GM18507 (cell line): ENCODE data around the gene CALML5.
"Not testable (repeated sequence)": the region's sequence is repeated elsewhere in the genome, so short reads cannot be mapped to it uniquely, and the experiment has no call there.

Experiments used
- DNase-seq: peaks from one replicate; pipeline ENCODE4 v3.0.0; 2011; ENCODE audit warnings: low read depth; ENCODE audit not compliant: insufficient read length; ENCODE audit errors: extremely low spot score
- FAIRE-seq: peaks from 2 replicates; lab custom pipeline; 2011; peaks lifted over from hg19 to GRCh38; lab: Jason Lieb, UNC

The CALML5 gene

DNA sequence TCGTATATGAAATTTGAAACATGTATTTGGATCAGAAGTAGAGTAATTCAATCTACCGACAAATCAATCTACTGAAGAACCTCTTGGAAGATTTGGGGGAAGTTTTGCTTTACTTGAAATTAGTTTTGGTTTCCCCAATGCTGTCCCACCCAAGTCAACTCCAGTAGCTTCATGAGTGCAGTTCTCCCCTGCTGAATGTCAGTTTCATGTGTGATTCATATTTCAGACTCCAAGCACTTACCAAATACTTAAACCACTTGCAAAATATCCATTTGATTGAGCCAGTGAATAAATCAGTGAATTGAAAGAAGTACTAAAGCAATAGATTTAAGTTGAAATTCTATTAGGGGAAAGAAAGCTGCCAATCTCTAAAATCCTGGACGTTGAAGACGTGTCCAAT is 9.3 kb downstream of the CALML5 start:
- FAIRE-seq, result no peak

DNA sequence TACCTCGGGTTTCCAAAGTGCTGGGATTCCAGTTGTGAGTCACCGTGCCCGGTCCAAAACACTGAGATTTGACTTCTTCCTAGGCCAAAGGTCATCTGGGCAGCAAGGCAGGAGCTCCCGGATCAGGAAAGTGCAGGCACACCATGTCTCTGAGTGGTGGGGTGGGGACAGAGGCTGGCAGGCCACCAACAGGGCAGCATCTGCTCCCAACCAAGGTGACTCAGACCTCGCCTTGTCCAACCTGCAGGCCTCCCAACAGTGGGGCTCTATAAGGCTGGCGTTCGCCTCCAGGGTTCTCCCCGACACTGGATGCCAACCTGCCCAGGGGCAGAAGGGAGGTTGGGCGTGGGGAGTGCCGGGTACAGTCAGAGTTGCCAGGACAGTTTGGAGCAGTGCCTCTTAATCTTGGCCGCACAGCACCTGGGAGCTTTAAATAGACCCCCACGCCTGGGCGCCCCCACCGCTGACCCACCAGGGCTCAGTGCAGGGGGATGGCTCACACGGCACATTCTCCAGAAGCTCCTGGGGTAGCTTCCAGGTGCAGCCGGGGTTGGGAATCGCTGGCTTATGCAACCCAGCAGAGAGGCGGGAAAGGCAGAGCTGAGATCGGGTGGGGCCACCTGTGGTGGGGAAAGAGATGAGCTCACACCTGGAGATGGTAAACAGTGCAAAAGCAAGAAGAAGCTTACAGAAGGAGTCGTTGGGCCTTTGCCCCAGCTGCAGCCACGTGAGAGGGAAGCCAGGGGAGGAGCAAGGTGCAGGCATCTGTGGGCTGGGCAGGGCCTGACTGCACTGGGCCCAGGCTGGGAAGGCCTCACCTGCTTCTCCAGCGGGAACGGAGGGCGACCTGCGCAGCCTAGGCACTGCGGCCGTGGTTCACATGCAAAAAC is 10.9 kb downstream of the CALML5 start:
- FAIRE-seq (no peak), DNase-seq (no peak)

More for the DNA sequence above, 9.3 kb downstream of the CALML5 start:
- DNase-seq, result no peak

DNA sequence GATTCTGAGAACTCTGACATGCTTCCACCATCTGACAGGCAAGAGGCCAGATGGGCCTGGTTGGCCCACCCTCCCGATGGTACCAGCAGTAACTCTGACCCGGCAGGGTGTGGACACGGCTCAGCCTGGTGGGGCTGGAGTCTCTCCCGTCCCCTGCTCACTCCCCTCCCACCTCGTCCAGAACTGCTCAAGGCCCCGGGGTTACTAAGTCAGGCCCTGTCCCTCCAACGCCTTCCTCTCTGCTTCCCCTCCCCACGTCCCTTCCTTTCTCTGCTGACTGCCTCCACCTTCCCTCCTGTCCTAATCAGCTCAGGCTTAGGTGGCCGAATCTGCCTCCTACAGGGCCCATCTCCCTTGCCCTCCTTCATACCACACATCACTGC is 12.5 kb downstream of the CALML5 start:
- FAIRE-seq (no peak), DNase-seq (no peak)

- no peak for DNase-seq
- no peak for FAIRE-seq
Measured at GRCh38 chr10:5485948-5486852, 13.2 kb downstream of the CALML5 start.

DNA sequence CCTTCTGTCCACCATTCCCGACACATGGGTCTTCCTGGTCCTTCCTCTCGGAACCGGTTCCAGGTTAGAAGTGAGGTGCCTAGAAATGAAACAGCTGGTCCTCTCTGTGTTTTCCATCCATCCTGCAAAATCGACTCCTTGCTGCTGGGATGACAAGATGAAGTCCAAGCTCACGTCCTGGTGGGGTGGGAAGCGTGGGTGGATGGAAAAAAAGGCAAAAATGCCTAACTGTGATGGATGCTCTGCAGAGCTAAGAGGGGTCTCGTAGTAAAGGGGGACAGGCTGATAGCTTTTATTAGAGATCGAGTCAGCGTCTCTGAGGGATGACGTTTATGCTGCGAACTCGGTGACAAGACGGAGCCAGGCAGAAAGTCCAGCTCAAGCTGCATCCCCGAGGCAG is 14.1 kb downstream of the CALML5 start:
- DNase-seq (no peak), FAIRE-seq (no peak)

- DNase-seq (no peak), FAIRE-seq (no peak)
Measured at GRCh38 chr10:5484205-5484604, 15.2 kb downstream of the CALML5 start.

- FAIRE-seq (no peak), DNase-seq (no peak)
Measured at GRCh38 chr10:5482016-5482415, 17.4 kb downstream of the CALML5 start.

GRCh38 chr10:5481121-5481520 is 18.2 kb downstream of the CALML5 start:
- FAIRE-seq (no peak), DNase-seq (no peak)

DNA sequence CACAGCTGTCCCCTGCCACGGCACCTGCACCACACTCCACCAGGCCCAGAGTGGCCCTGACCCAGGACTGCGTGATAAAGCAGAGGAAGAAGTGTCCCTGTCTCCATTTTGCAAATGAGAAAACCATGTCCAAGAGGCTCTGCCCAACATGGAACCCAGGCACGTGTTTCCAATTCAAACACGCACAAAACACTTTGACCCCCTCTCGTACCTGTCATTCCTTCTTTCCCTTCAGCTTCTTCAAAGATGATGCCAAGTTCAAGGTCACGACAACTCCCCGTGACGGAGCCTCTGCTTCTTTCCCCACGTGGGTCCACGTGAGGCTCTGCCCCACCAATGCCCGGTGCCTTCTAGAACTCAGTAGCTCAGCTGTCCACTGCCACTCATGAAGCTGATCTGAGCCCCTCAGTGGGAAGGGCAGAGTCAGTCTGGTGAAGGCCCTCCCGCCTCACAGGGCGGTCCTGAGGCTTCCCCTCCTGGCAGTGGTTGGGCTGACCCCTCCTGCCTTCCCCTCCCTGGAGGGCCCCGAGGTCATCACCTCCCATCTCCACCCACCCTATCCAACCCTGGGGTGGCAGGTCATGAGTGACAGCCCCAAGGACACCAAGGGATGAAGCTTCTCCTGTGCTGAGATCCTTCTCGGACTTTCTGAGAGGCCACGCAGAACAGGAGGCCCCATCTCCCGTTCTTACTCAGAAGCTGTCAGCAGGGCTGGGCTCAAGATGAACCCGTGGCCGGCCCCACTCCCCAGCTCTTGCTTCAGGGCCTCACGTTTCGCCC is 19.0 kb downstream of the CALML5 start:
- no peak for FAIRE-seq
- no peak for DNase-seq

- FAIRE-seq, result no peak
Measured at GRCh38 chr10:5479481-5480161, 19.7 kb downstream of the CALML5 start.

DNA sequence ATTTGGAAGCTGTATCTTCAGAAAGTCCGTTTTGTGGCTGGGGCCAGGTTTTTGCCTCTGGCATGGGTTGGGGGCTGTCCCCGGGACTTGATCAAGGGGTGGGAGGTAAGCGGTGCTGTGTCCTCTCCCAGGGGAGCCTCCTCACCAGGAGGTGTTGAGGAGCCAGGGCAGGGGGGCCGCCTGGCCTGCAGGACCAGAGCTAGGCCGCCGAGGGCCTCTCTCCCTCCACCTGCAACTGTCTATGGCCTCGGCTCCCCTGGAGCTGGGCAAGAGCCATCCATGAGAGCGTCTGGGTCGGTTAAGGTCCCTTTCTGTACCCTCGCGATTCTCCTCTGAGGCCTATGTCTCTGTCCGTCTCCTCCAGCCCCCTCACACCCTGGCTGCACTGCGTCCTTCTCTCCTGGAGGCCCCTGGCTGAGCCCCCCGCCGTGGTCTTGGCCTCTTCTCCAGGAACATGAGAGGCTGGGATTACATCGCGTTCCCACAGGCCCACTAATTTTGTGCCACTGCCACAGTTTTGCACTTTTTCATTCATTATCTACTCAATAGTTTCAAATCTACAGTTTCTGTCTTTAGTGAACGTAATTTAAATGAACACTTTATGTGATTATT is 20.6 kb downstream of the CALML5 start:
- DNase-seq (no peak), FAIRE-seq (no peak)

More at GRCh38 chr10:5479481-5480161, 19.7 kb downstream of the CALML5 start:
- no peak for DNase-seq

- no peak for FAIRE-seq
Measured at GRCh38 chr10:5477948-5478693, 21.2 kb downstream of the CALML5 start.

DNA sequence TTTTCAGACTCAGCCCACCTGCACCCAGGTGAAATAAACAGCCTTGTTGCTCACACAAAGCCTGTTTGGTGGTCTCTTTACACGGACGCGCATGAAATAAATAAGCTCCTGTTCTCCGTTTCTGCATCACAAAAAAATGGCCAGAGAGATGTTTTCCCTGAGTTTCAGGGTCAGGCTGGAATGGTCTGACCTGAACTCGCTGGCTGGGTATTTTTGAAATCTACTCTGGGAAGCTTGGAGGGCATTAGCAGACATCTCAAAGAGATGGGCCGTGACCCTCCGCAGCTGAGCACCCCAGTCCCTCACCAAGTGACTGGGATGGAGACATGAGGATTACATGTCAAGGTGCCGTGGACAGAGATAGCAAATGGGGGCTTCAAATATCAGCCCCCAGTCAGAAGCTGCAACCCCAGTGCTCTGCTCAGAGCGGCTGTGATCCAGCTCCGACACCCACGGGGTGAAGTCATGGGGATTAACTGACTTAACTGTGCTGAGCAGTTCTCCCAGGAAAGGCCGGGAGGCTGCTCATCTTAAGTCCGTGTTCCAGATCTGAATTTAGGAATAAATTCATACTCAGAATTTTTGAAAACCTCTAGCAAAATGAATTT is 22.3 kb downstream of the CALML5 start:
- DNase-seq, result no peak
- FAIRE-seq, result no peak

More at GRCh38 chr10:5477948-5478693, 21.2 kb downstream of the CALML5 start:
- no peak for DNase-seq

DNA sequence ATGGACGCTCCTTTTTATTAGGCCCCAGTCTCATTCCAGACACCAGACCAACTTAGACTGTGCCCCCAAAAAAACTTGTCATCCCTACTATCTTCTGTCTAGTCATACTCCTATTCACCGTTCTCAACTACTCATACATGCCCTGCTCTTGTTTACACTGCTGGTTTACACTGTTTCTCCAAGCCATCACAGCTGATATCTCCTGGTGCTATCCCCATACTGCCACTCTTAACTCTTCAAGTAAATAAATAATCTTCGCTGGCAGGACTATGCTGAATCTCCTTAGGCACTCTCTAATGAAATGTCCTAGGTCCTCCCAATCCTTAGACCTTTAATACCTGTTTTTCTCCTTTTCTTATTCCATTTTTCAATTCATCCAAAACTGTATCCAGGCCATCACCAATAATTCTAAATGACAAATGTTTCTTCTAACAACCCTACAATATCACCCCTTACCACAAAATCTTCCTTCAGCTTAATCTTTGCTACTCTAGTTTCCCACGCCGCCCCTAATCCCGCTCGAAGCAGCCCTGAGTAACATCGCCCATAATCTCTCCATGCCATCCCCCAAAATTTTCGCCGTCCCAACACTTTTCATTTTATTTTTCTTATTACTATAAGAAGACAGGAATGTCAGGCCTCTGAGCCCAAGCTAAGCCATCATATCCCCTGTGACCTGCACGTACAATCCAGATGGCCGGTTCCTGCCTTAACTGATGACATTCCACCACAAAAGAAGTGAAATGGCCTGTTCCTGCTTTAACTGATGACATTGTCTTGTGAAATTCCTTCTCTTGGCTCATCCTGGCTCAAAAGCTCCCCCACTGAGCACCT is 23.2 kb downstream of the CALML5 start:
- DNase-seq, FAIRE-seq: not testable (repeated sequence)

GRCh38 chr10:5475088-5475487 is 24.3 kb downstream of the CALML5 start:
- FAIRE-seq, DNase-seq: not testable (repeated sequence)

DNA sequence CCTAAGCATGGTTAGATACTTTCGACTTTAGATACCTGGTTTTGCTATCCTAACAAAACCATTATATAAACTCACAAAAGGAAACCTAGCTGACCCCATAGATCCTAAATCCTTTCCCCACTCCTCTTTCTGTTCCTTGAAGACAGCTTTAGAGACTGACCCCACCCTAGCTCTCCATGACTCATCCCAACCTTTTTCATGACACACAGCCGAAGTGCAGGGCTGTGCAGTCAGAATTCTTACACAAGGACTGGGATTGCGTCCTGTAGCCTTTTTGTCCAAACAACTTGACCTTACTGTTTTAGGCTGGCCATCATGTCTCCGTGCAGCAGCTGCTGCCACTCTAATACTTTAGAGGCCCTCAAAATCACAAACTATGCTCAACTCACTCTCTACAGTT is 24.7 kb downstream of the CALML5 start:
- not testable (repeated sequence) for FAIRE-seq, DNase-seq
